B cell (primary cell): Measurements from ENCODE around the gene TTLL6. TPM values are rescaled to one million over a fixed set of nuclear protein-coding genes. Genes with fewer than 3 reads are reported as not detected.
"Not testable (repeated sequence)": the region's sequence is repeated elsewhere in the genome, so short reads cannot be mapped to it uniquely, and the experiment has no call there.

ENCODE experiments used
- ATAC-seq: fragments of 200-7000 bp; cut with Tn5 transposase; one replicate; pipeline ENCODE4 v1.10.0; 2021; ENCODE audit warnings: low read depth, mild to moderate bottlenecking, moderate number of reproducible peaks, moderate library complexity
- CTCF ChIA-PET: fragments of 350-600 bp; sonication (Branson Sonifier 250); formaldehyde crosslinking; loops from one replicate; lab custom pipeline; 2021; ENCODE audit warnings: antibody characterized with exemption, inconsistent platforms; lab: Charles Lee
- POLR2A ChIA-PET: fragments of 350-600 bp; sonication (Branson Sonifier 250); formaldehyde crosslinking; loops from one replicate; lab custom pipeline; 2021; ENCODE audit warnings: antibody characterized with exemption; lab: Charles Lee
- DNase-seq: peaks from one replicate; pipeline ENCODE4 v3.0.0; 2013
- H2AFZ ChIP-seq: 2 replicates; pipeline ENCODE4 v1.6.1; 2012; ENCODE audit warnings: mild to moderate bottlenecking, low read depth, low read length; ENCODE audit not compliant: insufficient read depth, poor library complexity, severe bottlenecking
- H3K27ac ChIP-seq, 2 donors: 1 replicate in 1 of 2; 2 replicates in 1 of 2; pipeline ENCODE4 v1.5.1; 2012 to 2013; ENCODE audit warnings: low read length in 2 of 2, mild to moderate bottlenecking in 2 of 2, moderate library complexity in 1 of 2
- H3K27me3 ChIP-seq, 4 experiments: fragments of 200-600 bp in 1 of 4; sonication (generic) in 1 of 4; replicated peaks in 1 of 4; 1 replicate in 2 of 4; 2 replicates in 2 of 4; pipeline versions ENCODE4 v1.6.1 to v1.7.0; 2013 to 2016; ENCODE audit warnings: low read length in 3 of 4, mild to moderate bottlenecking in 2 of 4, mixed read lengths in 1 of 4, moderate library complexity in 1 of 4; ENCODE audit not compliant: insufficient read depth in 4 of 4, control insufficient read depth in 3 of 4; ENCODE audit errors: control extremely low read depth in 1 of 4
- H3K36me3 ChIP-seq, 2 experiments: replicated peaks in 1 of 2; 1 replicate in 1 of 2; 2 replicates in 1 of 2; pipeline versions ENCODE4 v1.6.1 to v1.7.1; 2013; ENCODE audit warnings: low read length in 1 of 2; ENCODE audit not compliant: insufficient read depth in 2 of 2, control insufficient read depth in 1 of 2; ENCODE audit errors: control extremely low read depth in 1 of 2, extremely low read depth in 1 of 2
- H3K4me1 ChIP-seq, 2 donors: fragments of 200-600 bp in 1 of 2; sonication (generic) in 1 of 2; 1 replicate in 1 of 2; 2 replicates in 1 of 2; pipeline versions ENCODE4 v1.5.1 to v1.6.1; 2013 to 2017; ENCODE audit warnings: low read length in 2 of 2; ENCODE audit not compliant: control insufficient read depth in 2 of 2, insufficient read depth in 2 of 2
- H3K4me2 ChIP-seq: replicated peaks from 2 replicates; pipeline ENCODE3; 2012; ENCODE audit warnings: mild to moderate bottlenecking, low read depth, low read length; ENCODE audit not compliant: poor library complexity, severe bottlenecking
- H3K4me3 ChIP-seq, 5 experiments: fragments of 200-600 bp in 1 of 5; sonication (generic) in 1 of 5; 1 replicate in 3 of 5; 2 replicates in 2 of 5; pipeline versions ENCODE4 v1.5.1 to v1.7.0; 2011 to 2016; ENCODE audit warnings: low read length in 4 of 5, mild to moderate bottlenecking in 4 of 5, low read depth in 2 of 5, control low read depth in 1 of 5, moderate library complexity in 1 of 5; ENCODE audit not compliant: insufficient read depth in 1 of 5; ENCODE audit errors: control extremely low read depth in 1 of 5, extremely low read depth in 1 of 5
- H3K79me2 ChIP-seq: fragments of 200-600 bp; sonication (generic); one replicate; pipeline ENCODE4 v1.6.0; 2016; ENCODE audit warnings: low read length; ENCODE audit not compliant: control insufficient read depth, insufficient read depth
- H3K9ac ChIP-seq: fragments of 200-600 bp; sonication (generic); 2 replicates; pipeline ENCODE4 v1.6.1; 2017; ENCODE audit warnings: mild to moderate bottlenecking, low read length, moderate library complexity
- H3K9me3 ChIP-seq, 3 donors: one replicate each; pipeline versions ENCODE4 v1.6.1 to v1.7.1; 2013; ENCODE audit warnings: low read length in 2 of 3; ENCODE audit not compliant: control insufficient read depth in 2 of 3, insufficient read depth in 1 of 3; ENCODE audit errors: control extremely low read depth in 1 of 3
- H4K20me1 ChIP-seq: 2 replicates; pipeline ENCODE4 v1.6.0; 2012; ENCODE audit warnings: mild to moderate bottlenecking, low read length; ENCODE audit not compliant: insufficient read depth, control insufficient read depth, poor library complexity, severe bottlenecking
- H3K27ac Mint-ChIP-seq: one replicate; pipeline ENCODE4 v1.8.0; 2021; ENCODE audit warnings: mixed read lengths
- H3K27me3 Mint-ChIP-seq: one replicate; pipeline ENCODE4 v1.8.0; 2021; ENCODE audit warnings: mixed read lengths
- H3K4me1 Mint-ChIP-seq: one replicate; pipeline ENCODE4 v1.8.0; 2021; ENCODE audit warnings: mixed read lengths
- H3K4me3 Mint-ChIP-seq: one replicate; pipeline ENCODE4 v1.8.0; 2021; ENCODE audit warnings: mixed read lengths
- H3K9me3 Mint-ChIP-seq: one replicate; pipeline ENCODE4 v1.8.0; 2022; ENCODE audit warnings: mixed read lengths; ENCODE audit not compliant: insufficient read depth
- EZH2 ChIP-seq: IDR thresholded peaks from 2 replicates; pipeline ENCODE4 v1.6.1; 2012; ENCODE audit warnings: borderline replicate concordance, low read depth, mild to moderate bottlenecking, moderate library complexity, low read length; ENCODE audit not compliant: insufficient read depth, poor library complexity, severe bottlenecking
- WGBS: methylation state at CpG from one replicate; pipeline ENCODE4 v1.1.5; 2013; ENCODE audit warnings: missing lambda C conversion rate; ENCODE audit not compliant: insufficient coverage; 5-methylcytosine and 5-hydroxymethylcytosine counted together
- intact Hi-C: fragments of 100-400 bp; cut with micrococcal nuclease; formaldehyde crosslinking; loops from one replicate; pipeline ENCODE4 v1.10.0; 2022
- polyA plus RNA-seq: library from polyadenylated mRNA; depleted of rRNA; stranded (reverse); fragments of >200 nt; gene quantifications from 2 replicates; pipeline ENCODE4 v1.2.3, GENCODE V29; 2012
- total RNA-seq, 2 donors: library from RNA; stranded (reverse); fragments of 120-200 nt in 1 of 2; gene quantifications; 1 replicate in 1 of 2; 2 replicates in 1 of 2; pipeline versions ENCODE4 v1.2.3 to v1.2.4, GENCODE V29; 2013 to 2022
- TF ChIP-seq, protein P1 (sequence below): fragments of 200-600 bp; IDR thresholded peaks from one replicate; pipeline ENCODE4 v1.8.0; 2022; ENCODE audit warnings: antibody characterized with exemption, mild to moderate bottlenecking

The TTLL6 gene
- total and polyA plus RNA-seq, 2 donors (not counting 1 experiment from before 2014, with no cell fraction given), result not detected

- H3K4me3 Mint-ChIP-seq, result peak overlapping the region; percentile 90
- Histone ChIP-seq H3K4me3 (peak overlapping the region; percentile 23 to 56 (median 46)), H3K9me3 (no peaks in the 10 kb centered on the region), H4K20me1 (peaks cover 41% of the 10 kb centered on the region), H3K4me1 (peaks cover 47 to 48% of the 10 kb centered on the region in 2 donors), H3K4me2 (peak overlapping the region; percentile 76), H3K27ac (peak overlapping the region; percentile 76 to 91), H3K36me3 (peaks cover 13 to 27% of the 10 kb centered on the region in 2 experiments), H3K9ac (peak overlapping the region; percentile 67), H2AFZ (peak overlapping the region; percentile 60), H3K27me3 (no peaks in the 10 kb centered on the region), H3K79me2 (peaks cover 76% of the 10 kb centered on the region)
- ChIA-PET POLR2A (interaction anchor here (0.6 to 0.7 kb wide), 2 partner anchors 27 to 74 kb away, joined by 4 read pairs; no protein-coding TSS in a partner anchor), CTCF (interaction anchor here (0.9 to 5.6 kb wide), 9 partner anchors 10 to 228 kb away, joined by 3 to 37 read pairs (median 4); partner anchors contain the start of gene ATP5MC1)
- no peaks in the 10 kb centered on the region for H3K9me3 Mint-ChIP-seq
- TF ChIP-seq, protein P1, sequence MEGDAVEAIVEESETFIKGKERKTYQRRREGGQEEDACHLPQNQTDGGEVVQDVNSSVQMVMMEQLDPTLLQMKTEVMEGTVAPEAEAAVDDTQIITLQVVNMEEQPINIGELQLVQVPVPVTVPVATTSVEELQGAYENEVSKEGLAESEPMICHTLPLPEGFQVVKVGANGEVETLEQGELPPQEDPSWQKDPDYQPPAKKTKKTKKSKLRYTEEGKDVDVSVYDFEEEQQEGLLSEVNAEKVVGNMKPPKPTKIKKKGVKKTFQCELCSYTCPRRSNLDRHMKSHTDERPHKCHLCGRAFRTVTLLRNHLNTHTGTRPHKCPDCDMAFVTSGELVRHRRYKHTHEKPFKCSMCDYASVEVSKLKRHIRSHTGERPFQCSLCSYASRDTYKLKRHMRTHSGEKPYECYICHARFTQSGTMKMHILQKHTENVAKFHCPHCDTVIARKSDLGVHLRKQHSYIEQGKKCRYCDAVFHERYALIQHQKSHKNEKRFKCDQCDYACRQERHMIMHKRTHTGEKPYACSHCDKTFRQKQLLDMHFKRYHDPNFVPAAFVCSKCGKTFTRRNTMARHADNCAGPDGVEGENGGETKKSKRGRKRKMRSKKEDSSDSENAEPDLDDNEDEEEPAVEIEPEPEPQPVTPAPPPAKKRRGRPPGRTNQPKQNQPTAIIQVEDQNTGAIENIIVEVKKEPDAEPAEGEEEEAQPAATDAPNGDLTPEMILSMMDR, result no peak
- TF ChIP-seq EZH2, result no peak
- DNase-seq, result peak; percentile 83
- peak overlapping the region; percentile 96 for H3K27ac Mint-ChIP-seq
- H3K27me3 Mint-ChIP-seq, result no peaks in the 10 kb centered on the region
- WGBS, result 0% methylated on average over 2 of the region's 3 CpGs
- intact Hi-C loops, result loop anchor here (1.0 kb wide), 3 partner anchors 10 to 51 kb away; partner anchors contain the start of genes ATP5MC1, CALCOCO2 and TTLL6
- peaks cover 42% of the 10 kb centered on the region for H3K4me1 Mint-ChIP-seq
- peak; percentile 91 for ATAC-seq
Measured at GRCh38 chr17:48841395-48841831, 24.4 kb upstream of the TTLL6 start.

- H3K79me2 ChIP-seq, result peaks cover 76% of the 10 kb centered on the region
- H4K20me1 ChIP-seq, result peaks cover 45% of the 10 kb centered on the region
- no peak overlapping the region for H3K4me3 ChIP-seq
- ATAC-seq (no peak), DNase-seq (no peak)
- peaks cover 53 to 54% of the 10 kb centered on the region in 2 donors for H3K4me1 ChIP-seq
- H3K4me2 ChIP-seq, result peak overlapping the region; percentile 76
- 88% methylated on average over 3 of the region's 3 CpGs for WGBS
- no peak overlapping the region for H3K27ac Mint-ChIP-seq
- no peaks in the 10 kb centered on the region for H3K27me3 ChIP-seq
- H3K27me3 Mint-ChIP-seq, result no peaks in the 10 kb centered on the region
- CTCF ChIA-PET, result interaction anchor here (0.7 to 5.1 kb wide), 5 partner anchors 9 to 44 kb away, joined by 3 to 30 read pairs (median 4); no protein-coding TSS in a partner anchor
- POLR2A ChIA-PET, result no interaction called here
- H3K36me3 ChIP-seq, result peaks cover 10 to 17% of the 10 kb centered on the region in 2 experiments
- H2AFZ ChIP-seq, result no peak overlapping the region
- H3K27ac ChIP-seq, result peak overlapping the region in 1 of 2 donors; percentile 91
- no peaks in the 10 kb centered on the region for H3K9me3 ChIP-seq
- TF ChIP-seq, protein P1, result no peak
- H3K4me1 Mint-ChIP-seq, result peaks cover 50% of the 10 kb centered on the region
- H3K4me3 Mint-ChIP-seq, result peak overlapping the region; percentile 2
- H3K9me3 Mint-ChIP-seq, result no peaks in the 10 kb centered on the region
- no peak overlapping the region for H3K9ac ChIP-seq
- intact Hi-C loops, result no loop called here
Measured at GRCh38 chr17:48840441-48840840, 23.4 kb upstream of the TTLL6 start.

DNA sequence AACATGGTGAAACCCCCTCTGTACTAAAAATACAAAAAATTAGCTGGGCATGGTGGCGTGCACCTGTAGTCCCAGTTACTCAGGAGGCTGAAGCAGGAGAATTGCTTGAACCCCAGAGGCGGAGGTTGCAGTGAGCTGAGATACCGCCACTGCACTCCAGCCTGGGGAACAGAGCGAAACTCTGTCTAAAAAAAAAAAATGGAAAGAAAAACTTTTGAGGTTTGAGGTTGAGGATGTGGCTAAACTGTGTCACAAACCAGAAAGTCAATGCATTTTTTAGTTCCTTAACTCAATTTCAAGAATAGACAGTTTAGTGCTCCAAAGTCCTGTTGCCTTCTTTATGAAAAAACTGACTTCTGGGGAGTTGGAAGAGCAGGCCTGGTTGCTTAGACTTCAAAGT is 20.4 kb upstream of the TTLL6 start:
- peak overlapping the region in 1 of 2 donors; percentile 41 for H3K27ac ChIP-seq
- POLR2A ChIA-PET, intact Hi-C loops: not testable (repeated sequence)

More for the DNA sequence above, 20.4 kb upstream of the TTLL6 start:
- H3K9me3 ChIP-seq, H3K9ac ChIP-seq, H3K9me3 Mint-ChIP-seq, H2AFZ ChIP-seq, H3K27me3 ChIP-seq, H3K36me3 ChIP-seq, H3K27me3 Mint-ChIP-seq: not testable (repeated sequence)
- H3K4me1 ChIP-seq, result peaks cover 67% of the 10 kb centered on the region in 2 donors
- H3K4me2 ChIP-seq, result peak overlapping the region; percentile 66
- H3K27ac Mint-ChIP-seq, result peak overlapping the region; percentile 5
- H3K79me2 ChIP-seq, result peaks cover 81% of the 10 kb centered on the region
- 9% methylated on average over 3 of the region's 4 CpGs for WGBS
- peak overlapping the region; percentile 58 for H3K4me3 Mint-ChIP-seq
- H4K20me1 ChIP-seq, result peaks cover 70% of the 10 kb centered on the region
- peak; percentile 55 for DNase-seq
- CTCF ChIA-PET, result interaction anchor here (0.6 to 2.2 kb wide), 3 partner anchors 9 to 67 kb away, joined by 3 to 12 read pairs (median 3); no protein-coding TSS in a partner anchor
- peak overlapping the region in 2 of 5 experiments; percentile 9 to 11 for H3K4me3 ChIP-seq
- peak; percentile 38 for ATAC-seq
- peaks cover 73% of the 10 kb centered on the region for H3K4me1 Mint-ChIP-seq
